CD14-positive monocyte (primary cell): Measurements from ENCODE around the gene MDGA2. TPM values are rescaled to one million over a fixed set of nuclear protein-coding genes. Genes with fewer than 3 reads are reported as not detected.

ENCODE experiments used
- DNase-seq, 3 donors: peaks; one replicate each; pipeline ENCODE4 v3.0.0-alpha.2; 2011 to 2022
- H2AFZ ChIP-seq: 2 replicates; pipeline ENCODE4 v1.6.0; 2012; ENCODE audit warnings: mild to moderate bottlenecking, low read depth, low read length, inconsistent platforms; ENCODE audit not compliant: insufficient read depth, poor library complexity, severe bottlenecking
- H3K27ac ChIP-seq, 2 donors: 1 replicate in 1 of 2; 2 replicates in 1 of 2; pipeline ENCODE4 v1.5.1; 2012 to 2013; ENCODE audit warnings: low read length in 2 of 2, control low read depth in 1 of 2, inconsistent platforms in 1 of 2, low read depth in 1 of 2, mild to moderate bottlenecking in 1 of 2
- H3K27me3 ChIP-seq, 2 donors: one replicate each; pipeline versions ENCODE4 v1.6.0 to v1.6.1; 2011 to 2013; ENCODE audit warnings: low read length in 2 of 2; ENCODE audit not compliant: control insufficient read depth in 2 of 2, insufficient read depth in 2 of 2
- H3K36me3 ChIP-seq, 2 donors: replicated peaks in 1 of 2; 1 replicate in 1 of 2; 2 replicates in 1 of 2; pipeline versions ENCODE4 v1.5.1 to v1.6.1; 2012 to 2013; ENCODE audit warnings: low read length in 2 of 2, control low read depth in 1 of 2, inconsistent platforms in 1 of 2, mild to moderate bottlenecking in 1 of 2; ENCODE audit not compliant: insufficient read depth in 2 of 2, control insufficient read depth in 1 of 2
- H3K4me1 ChIP-seq, 2 donors: 1 replicate in 1 of 2; 2 replicates in 1 of 2; pipeline versions ENCODE4 v1.5.1 to v1.6.1; 2012 to 2013; ENCODE audit warnings: low read length in 2 of 2, control low read depth in 1 of 2, inconsistent platforms in 1 of 2, mild to moderate bottlenecking in 1 of 2, moderate library complexity in 1 of 2; ENCODE audit not compliant: insufficient read depth in 2 of 2, control insufficient read depth in 1 of 2
- H3K4me2 ChIP-seq: replicated peaks from 2 replicates; pipeline ENCODE3; 2012; ENCODE audit warnings: low read length, moderate library complexity, mild to moderate bottlenecking; ENCODE audit not compliant: poor library complexity, severe bottlenecking; ENCODE audit errors: extremely low read depth
- H3K4me3 ChIP-seq, 3 experiments: fragments of 200-600 bp in 1 of 3; sonication (generic) in 1 of 3; replicated peaks in 1 of 3; 1 replicate in 2 of 3; 2 replicates in 1 of 3; pipeline ENCODE4 v1.5.1; 2011 to 2013; ENCODE audit warnings: low read length in 3 of 3, mild to moderate bottlenecking in 3 of 3, control low read depth in 2 of 3, low read depth in 2 of 3, inconsistent platforms in 1 of 3, moderate library complexity in 1 of 3
- H3K79me2 ChIP-seq: 2 replicates; pipeline ENCODE4 v1.6.0; 2012; ENCODE audit warnings: mild to moderate bottlenecking, control low read depth, inconsistent platforms, low read length, moderate library complexity; ENCODE audit not compliant: insufficient read depth
- H3K9ac ChIP-seq: 2 replicates; pipeline ENCODE4 v1.6.0; 2017; ENCODE audit warnings: low read length, mild to moderate bottlenecking; ENCODE audit not compliant: insufficient read depth, poor library complexity, severe bottlenecking
- H3K9me3 ChIP-seq, 2 donors: replicated peaks in 1 of 2; 1 replicate in 1 of 2; 2 replicates in 1 of 2; pipeline versions ENCODE4 v1.5.1 to v1.6.1; 2012 to 2013; ENCODE audit warnings: low read length in 2 of 2, control low read depth in 1 of 2; ENCODE audit not compliant: control insufficient read depth in 1 of 2, insufficient read depth in 1 of 2
- H4K20me1 ChIP-seq: 2 replicates; pipeline ENCODE4 v1.6.0; 2012; ENCODE audit warnings: mild to moderate bottlenecking, low read length, control low read depth, moderate library complexity; ENCODE audit not compliant: insufficient read depth
- H3K27ac Mint-ChIP-seq, 7 donors: one replicate each; pipeline ENCODE4 v1.8.0; 2020; ENCODE audit warnings: mild to moderate bottlenecking in 7 of 7, mixed read lengths in 7 of 7, moderate library complexity in 6 of 7, inconsistent platforms in 2 of 7
- H3K27me3 Mint-ChIP-seq, 3 donors: one replicate each; pipeline ENCODE4 v1.8.0; 2021 to 2022; ENCODE audit warnings: low read depth in 3 of 3, mild to moderate bottlenecking in 3 of 3, mixed read lengths in 3 of 3, moderate library complexity in 3 of 3, inconsistent platforms in 1 of 3
- H3K36me3 Mint-ChIP-seq, 2 donors: one replicate each; pipeline ENCODE4 v1.8.0; 2020; ENCODE audit warnings: mixed read lengths in 2 of 2, inconsistent platforms in 1 of 2, mild to moderate bottlenecking in 1 of 2
- H3K4me1 Mint-ChIP-seq: one replicate; pipeline ENCODE4 v1.8.0; 2020; ENCODE audit warnings: mild to moderate bottlenecking, mixed read lengths
- H3K4me3 Mint-ChIP-seq, 2 donors: one replicate each; pipeline ENCODE4 v1.8.0; 2020; ENCODE audit warnings: mild to moderate bottlenecking in 2 of 2, mixed read lengths in 2 of 2, moderate library complexity in 1 of 2
- H3K9me3 Mint-ChIP-seq, 7 donors: one replicate each; pipeline ENCODE4 v1.8.0; 2020 to 2022; ENCODE audit warnings: mixed read lengths in 7 of 7, mild to moderate bottlenecking in 6 of 7, moderate library complexity in 6 of 7, inconsistent platforms in 2 of 7
- CTCF ChIP-seq: fragments of 200-600 bp; IDR thresholded peaks from one replicate; pipeline ENCODE4 v1.8.0; 2022; ENCODE audit warnings: antibody characterized with exemption, mild to moderate bottlenecking
- WGBS: methylation state at CpG from one replicate; pipeline ENCODE4 v1.1.5; 2013; ENCODE audit warnings: missing lambda C conversion rate; ENCODE audit not compliant: insufficient coverage; 5-methylcytosine and 5-hydroxymethylcytosine counted together
- intact Hi-C, 2 donors: fragments of 100-400 bp; cut with micrococcal nuclease; formaldehyde crosslinking; loops; one replicate each; pipeline versions ENCODE4 v1.15.0 to v1.15.1; 2023
- polyA plus RNA-seq, 3 donors: library from polyadenylated mRNA; depleted of rRNA in 1 of 3; unstranded in 2 of 3; stranded (reverse) in 1 of 3; fragments of 300-500 nt in 2 of 3; fragments of >200 nt in 1 of 3; fragmentation: Illumina TruSeq in 2 of 3; gene quantifications; 1 replicate in 2 of 3; 2 replicates in 1 of 3; pipeline ENCODE4 v1.2.3, GENCODE V29; 2012 to 2021

Gene MDGA2
- polyA plus RNA-seq, 3 donors, result not detected

GRCh38 chr14:47220096-47220495, 455.3 kb downstream of the MDGA2 start:
- Mint-ChIP-seq H3K9me3 (peaks cover 0 to 5% (median 3%) of the 10 kb centered on the region in 7 donors), H3K36me3 (no peaks in the 10 kb centered on the region), H3K27ac (no peak overlapping the region), H3K27me3 (no peaks in the 10 kb centered on the region), H3K4me3 (peak overlapping the region in 1 of 2 donors; percentile 10), H3K4me1 (peaks cover 7% of the 10 kb centered on the region)
- no peaks in the 10 kb centered on the region for H3K27me3 ChIP-seq
- no peak overlapping the region for H3K4me3 ChIP-seq
- no peaks in the 10 kb centered on the region for H3K9me3 ChIP-seq
- H3K79me2 ChIP-seq, result no peaks in the 10 kb centered on the region
- no peak for DNase-seq
- no peak overlapping the region for H3K27ac ChIP-seq
- no peak for TF ChIP-seq CTCF
- H3K36me3 ChIP-seq, result no peaks in the 10 kb centered on the region
- no peak overlapping the region for H2AFZ ChIP-seq
- H4K20me1 ChIP-seq, result no peaks in the 10 kb centered on the region
- intact Hi-C loops, result no loop called here
- no peak overlapping the region for H3K4me2 ChIP-seq
- H3K4me1 ChIP-seq, result no peaks in the 10 kb centered on the region
- WGBS, result 29% methylated on average over 1 of the region's 2 CpGs
- H3K9ac ChIP-seq, result no peak overlapping the region

- H3K4me1 Mint-ChIP-seq, result no peaks in the 10 kb centered on the region
- H3K27ac Mint-ChIP-seq, result no peak overlapping the region
- H2AFZ ChIP-seq, result no peak overlapping the region
These were observed 464.1 kb downstream of the MDGA2 start for GRCh38 chr14:47211263-47211662.

More at GRCh38 chr14:47211263-47211662, 464.1 kb downstream of the MDGA2 start:
- no peaks in the 10 kb centered on the region for H3K79me2 ChIP-seq
- no peaks in the 10 kb centered on the region for H3K27me3 ChIP-seq
- H3K9me3 ChIP-seq, result no peaks in the 10 kb centered on the region
- H4K20me1 ChIP-seq, result no peaks in the 10 kb centered on the region
- WGBS, result 100% methylated on average over 1 of the region's 1 CpG
- no peaks in the 10 kb centered on the region for H3K4me1 ChIP-seq
- H3K9me3 Mint-ChIP-seq, result peaks cover 0 to 5% (median 0%) of the 10 kb centered on the region in 7 donors
- no peaks in the 10 kb centered on the region for H3K27me3 Mint-ChIP-seq
- H3K36me3 ChIP-seq, result no peaks in the 10 kb centered on the region
- no peak for DNase-seq
- H3K9ac ChIP-seq, result no peak overlapping the region
- TF ChIP-seq CTCF, result no peak
- no peak overlapping the region for H3K4me3 Mint-ChIP-seq
- H3K4me2 ChIP-seq, result no peak overlapping the region
- intact Hi-C loops, result no loop called here
- no peak overlapping the region for H3K4me3 ChIP-seq
- no peak overlapping the region for H3K27ac ChIP-seq
- H3K36me3 Mint-ChIP-seq, result no peaks in the 10 kb centered on the region
